Measurements from ENCODE around the gene OTOGL.

GRCh38 chr12:80175307-80175930 lies 76.1 kb downstream of the OTOGL start:
- no peak for TF ChIP-seq CTCF (conservative IDR thresholded peaks at IDR 0.05; ENCODE audit: low read length)
- no peak for TF ChIP-seq EZH2phosphoT487 (IDR thresholded peaks at IDR 0.05; ENCODE audit: borderline replicate concordance, low read depth, low read length)
